ENCODE results near the gene GRAMD2A.

GRCh38 chr15:72140088-72140487 is 57.5 kb downstream of the GRAMD2A start:
- TF ChIP-seq POLR2A (IDR thresholded peaks at IDR 0.05; ENCODE audit: low read length) (no peak), GATA1 (IDR thresholded peaks at IDR 0.05; ENCODE audit: low read depth, low read length) (no peak)
